Measurements from ENCODE around the gene LTBR. TPM values are rescaled to one million over a fixed set of nuclear protein-coding genes. Genes with fewer than 3 reads are reported as not detected.
A peak's percentile ranks its signal among the peaks of the same experiment; 100 is the strongest.

The LTBR gene
- total RNA-seq, 1 donor from 2014 or later, result not detected

DNA sequence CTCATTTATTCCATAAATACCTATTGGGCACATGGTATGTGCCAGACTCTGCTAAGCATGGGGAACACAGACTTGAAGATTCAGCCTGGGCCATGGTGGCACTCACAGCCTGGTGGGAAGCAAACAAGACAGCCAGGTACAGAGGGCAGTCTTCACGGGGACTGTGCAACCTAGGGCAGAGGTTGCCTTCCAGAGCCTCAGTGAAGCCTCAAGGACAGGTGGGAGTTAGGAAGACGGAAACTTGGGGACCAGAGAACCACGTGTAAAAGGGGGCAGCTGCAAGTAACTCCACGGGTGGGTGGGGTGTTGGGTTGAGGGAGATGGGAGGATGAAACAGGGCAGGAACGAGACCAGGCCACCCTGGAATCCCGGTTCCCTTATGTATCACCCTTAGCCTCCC, 980 bp upstream of the LTBR start:
- no peak for DNase-seq (ENCODE audit: low spot score)
- H3K4me1 Mint-ChIP-seq, result peaks cover 30% of the 10 kb centered on the region
- Histone ChIP-seq H3F3A (ENCODE audit: low read depth) (peaks cover 17% of the 10 kb centered on the region), H4K20me1 (ENCODE audit: low read depth) (no peaks in the 10 kb centered on the region), H3K4me2 (no peak overlapping the region), H3K9me3 (ENCODE audit: low read depth) (no peaks in the 10 kb centered on the region), H3K27ac (no peak overlapping the region), H3K4me1 (peaks cover 25% of the 10 kb centered on the region), H3K9ac (no peak overlapping the region), H3K79me2 (ENCODE audit: low read depth) (no peaks in the 10 kb centered on the region), H3K27me3 (peaks cover 20% of the 10 kb centered on the region), H3K4me3 (no peak overlapping the region), H3K36me3 (no peaks in the 10 kb centered on the region), H2AFZ (replicated peaks) (peak overlapping the region; percentile 69)
- no peak overlapping the region for H3K27ac Mint-ChIP-seq
- TF ChIP-seq EZH2 (IDR thresholded peaks at IDR 0.05) (no peak), CTCF (IDR thresholded peaks at IDR 0.05) (no peak), EZH2phosphoT487 (IDR thresholded peaks at IDR 0.05) (no peak)
- H3K36me3 Mint-ChIP-seq, result no peaks in the 10 kb centered on the region
- peaks cover 4% of the 10 kb centered on the region for H3K27me3 Mint-ChIP-seq (ENCODE audit: insufficient read depth, low read depth)
- H3K4me3 Mint-ChIP-seq, result no peak overlapping the region
- no peaks in the 10 kb centered on the region for H3K9me3 Mint-ChIP-seq

GRCh38 chr12:6384499-6385436, 806 bp downstream of the LTBR start:
- H3K4me3 Mint-ChIP-seq, result no peak overlapping the region
- no peak for DNase-seq (ENCODE audit: low spot score)
- Histone ChIP-seq H4K20me1 (ENCODE audit: low read depth) (no peaks in the 10 kb centered on the region), H3K9ac (no peak overlapping the region), H2AFZ (replicated peaks) (peak overlapping the region; percentile 100), H3K27ac (no peak overlapping the region), H3K4me2 (no peak overlapping the region), H3K27me3 (peaks cover 20% of the 10 kb centered on the region), H3K36me3 (no peaks in the 10 kb centered on the region), H3K79me2 (ENCODE audit: low read depth) (no peaks in the 10 kb centered on the region), H3F3A (ENCODE audit: low read depth) (peaks cover 17% of the 10 kb centered on the region), H3K9me3 (ENCODE audit: low read depth) (no peaks in the 10 kb centered on the region), H3K4me1 (peaks cover 22% of the 10 kb centered on the region), H3K4me3 (no peak overlapping the region)
- H3K27me3 Mint-ChIP-seq (ENCODE audit: insufficient read depth, low read depth), result peaks cover 4% of the 10 kb centered on the region
- peaks cover 23% of the 10 kb centered on the region for H3K4me1 Mint-ChIP-seq
- TF ChIP-seq EZH2phosphoT487 (IDR thresholded peaks at IDR 0.05) (no peak), EZH2 (IDR thresholded peaks at IDR 0.05) (no peak), CTCF (IDR thresholded peaks at IDR 0.05) (no peak)
- peak overlapping the region; percentile 42 for H3K27ac Mint-ChIP-seq
- no peaks in the 10 kb centered on the region for H3K9me3 Mint-ChIP-seq
- no peaks in the 10 kb centered on the region for H3K36me3 Mint-ChIP-seq

DNA sequence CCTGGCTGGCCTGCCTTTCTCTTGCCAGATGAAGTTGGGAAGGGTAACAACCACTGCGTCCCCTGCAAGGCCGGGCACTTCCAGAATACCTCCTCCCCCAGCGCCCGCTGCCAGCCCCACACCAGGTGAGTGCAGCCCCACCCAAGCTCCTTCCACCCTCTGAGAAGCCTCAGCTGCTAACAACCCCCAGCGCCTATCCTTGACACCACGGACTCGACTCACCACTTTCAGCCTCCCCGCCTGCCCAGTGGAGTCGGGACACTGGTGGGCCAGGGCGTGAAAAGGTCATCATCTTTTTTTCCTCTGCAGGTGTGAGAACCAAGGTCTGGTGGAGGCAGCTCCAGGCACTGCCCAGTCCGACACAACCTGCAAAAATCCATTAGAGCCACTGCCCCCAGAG, 2.1 kb downstream of the LTBR start:
- Histone ChIP-seq H3K9me3 (ENCODE audit: low read depth) (no peaks in the 10 kb centered on the region), H4K20me1 (ENCODE audit: low read depth) (no peaks in the 10 kb centered on the region), H3K27me3 (peaks cover 20% of the 10 kb centered on the region), H3K27ac (no peak overlapping the region), H3F3A (ENCODE audit: low read depth) (peaks cover 6% of the 10 kb centered on the region), H3K36me3 (no peaks in the 10 kb centered on the region), H2AFZ (replicated peaks) (no peak overlapping the region), H3K4me3 (no peak overlapping the region), H3K4me2 (no peak overlapping the region), H3K4me1 (peaks cover 15% of the 10 kb centered on the region), H3K79me2 (ENCODE audit: low read depth) (no peaks in the 10 kb centered on the region), H3K9ac (no peak overlapping the region)
- Mint-ChIP-seq H3K9me3 (no peaks in the 10 kb centered on the region), H3K27me3 (ENCODE audit: insufficient read depth, low read depth) (peaks cover 4% of the 10 kb centered on the region), H3K4me1 (peaks cover 23% of the 10 kb centered on the region), H3K27ac (no peak overlapping the region), H3K36me3 (no peaks in the 10 kb centered on the region), H3K4me3 (no peak overlapping the region)
- no peak for DNase-seq (ENCODE audit: low spot score)
- TF ChIP-seq CTCF (IDR thresholded peaks at IDR 0.05), result no peak
- TF ChIP-seq EZH2phosphoT487 (IDR thresholded peaks at IDR 0.05), result no peak
- no peak for TF ChIP-seq EZH2 (IDR thresholded peaks at IDR 0.05)

Measured in neural progenitor cell (in vitro differentiated cells).